Thoracic aorta (tissue), 2 donors: ENCODE measurements around the gene PRDM13. TPM values are rescaled to one million over a fixed set of nuclear protein-coding genes. Genes with fewer than 3 reads are reported as not detected.

ENCODE experiments used
- ATAC-seq: fragments of 150-250 bp; one replicate; pipeline ENCODE4 v1.8.0; 2017; ENCODE audit warnings: low read depth; ENCODE audit not compliant: insufficient number of reproducible peaks, low FRiP score
- DNase-seq: peaks from one replicate; pipeline ENCODE4 v3.0.0-alpha.2; 2020; ENCODE audit warnings: low spot score
- H3K27ac ChIP-seq, 2 donors: fragments of 200-600 bp; sonication (generic); 1 replicate in 1 of 2; 2 replicates in 1 of 2; pipeline ENCODE4 v1.5.1; 2016; ENCODE audit warnings: mild to moderate bottlenecking in 2 of 2, moderate library complexity in 2 of 2
- H3K27me3 ChIP-seq: fragments of 200-600 bp; sonication (generic); replicated peaks from 2 replicates; pipeline ENCODE4 v1.6.0; 2016; ENCODE audit warnings: mild to moderate bottlenecking; ENCODE audit not compliant: insufficient read depth
- H3K36me3 ChIP-seq: fragments of 200-600 bp; sonication (generic); one replicate; pipeline ENCODE4 v1.5.1; 2016
- H3K4me1 ChIP-seq, 2 donors: fragments of 200-600 bp; sonication (generic); 1 replicate in 1 of 2; 2 replicates in 1 of 2; pipeline versions ENCODE4 v1.5.1 to v1.6.0; 2016; ENCODE audit warnings: low read depth in 2 of 2, mild to moderate bottlenecking in 1 of 2; ENCODE audit not compliant: control insufficient read depth in 1 of 2
- H3K4me3 ChIP-seq: fragments of 200-600 bp; sonication (generic); 2 replicates; pipeline ENCODE4 v1.5.1; 2016; ENCODE audit warnings: mild to moderate bottlenecking
- H3K9me3 ChIP-seq: fragments of 200-600 bp; sonication (generic); 2 replicates; pipeline ENCODE4 v1.5.1; 2016
- CTCF ChIP-seq: fragments of 200-600 bp; sonication (generic); IDR thresholded peaks from one replicate; pipeline ENCODE4 v1.5.1; 2019; ENCODE audit warnings: antibody characterized with exemption
- total RNA-seq, 2 donors: library from RNA; depleted of rRNA; stranded (reverse); fragments of >200 nt; gene quantifications; one replicate each; pipeline versions ENCODE4 v1.1.0 to v1.2.3, GENCODE V29; 2016

PRDM13 gene
- total RNA-seq, 2 donors from 2014 or later, result not detected

- Histone ChIP-seq H3K36me3 (no peaks in the 10 kb centered on the region), H3K4me3 (peak overlapping the region; percentile 67), H3K4me1 (peaks cover 6 to 39% of the 10 kb centered on the region in 2 donors), H3K27ac (peak overlapping the region in 1 of 2 donors; percentile 19), H3K9me3 (no peaks in the 10 kb centered on the region), H3K27me3 (peaks cover 56% of the 10 kb centered on the region)
- TF ChIP-seq CTCF, result no peak
- DNase-seq (no peak), ATAC-seq (no peak)
Measured at GRCh38 chr6:99604166-99605073, 2.2 kb upstream of the PRDM13 start.

DNA sequence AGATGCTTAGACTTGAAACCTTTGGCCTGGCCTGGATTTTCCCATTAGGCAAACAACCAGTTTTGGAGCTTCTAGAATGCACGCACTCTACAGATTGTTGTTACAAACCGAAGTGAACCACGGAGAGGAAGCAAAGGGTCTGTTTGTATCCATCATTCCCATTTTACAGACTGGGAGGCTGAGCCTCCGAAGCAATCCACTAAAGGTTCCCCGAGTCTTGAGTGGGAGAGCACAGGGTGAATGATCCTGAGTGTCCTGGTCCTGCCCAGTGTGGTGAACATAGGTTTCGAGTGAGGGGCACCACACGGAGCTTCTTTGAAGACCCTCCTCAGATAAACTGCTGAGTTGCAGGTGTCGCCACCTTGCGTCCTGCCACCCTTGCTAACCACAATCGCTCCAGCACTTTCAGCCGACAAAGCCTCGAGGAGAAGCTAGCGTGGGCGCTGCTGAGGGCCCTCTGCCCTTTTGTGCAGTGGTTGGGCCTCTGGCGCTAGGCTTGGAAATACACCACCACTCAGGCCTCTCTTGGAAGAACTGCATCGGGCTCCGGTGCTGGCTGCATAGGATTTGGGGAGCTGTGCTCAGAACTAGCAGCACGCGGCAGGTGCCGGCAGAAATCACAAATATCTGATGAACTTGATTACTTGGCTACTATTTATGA lies 1.4 kb upstream of the PRDM13 start:
- H3K36me3 ChIP-seq, result no peaks in the 10 kb centered on the region
- H3K4me3 ChIP-seq, result no peak overlapping the region
- H3K27ac ChIP-seq, result peak overlapping the region in 1 of 2 donors; percentile 19
- ATAC-seq (no peak), DNase-seq (no peak)
- H3K9me3 ChIP-seq, result no peaks in the 10 kb centered on the region
- TF ChIP-seq CTCF, result no peak
- peaks cover 6 to 39% of the 10 kb centered on the region in 2 donors for H3K4me1 ChIP-seq
- H3K27me3 ChIP-seq, result peaks cover 56% of the 10 kb centered on the region

- no peak overlapping the region for H3K27ac ChIP-seq
- no peaks in the 10 kb centered on the region for H3K9me3 ChIP-seq
- no peak for ATAC-seq
- H3K4me1 ChIP-seq, result peaks cover 6 to 39% of the 10 kb centered on the region in 2 donors
- no peak for DNase-seq
- TF ChIP-seq CTCF, result no peak
- H3K27me3 ChIP-seq, result peaks cover 56% of the 10 kb centered on the region
- H3K36me3 ChIP-seq, result no peaks in the 10 kb centered on the region
- no peak overlapping the region for H3K4me3 ChIP-seq
Measured at GRCh38 chr6:99605911-99606655, 550 bp upstream of the PRDM13 start.

- peaks cover 60% of the 10 kb centered on the region for H3K27me3 ChIP-seq
Measured at GRCh38 chr6:99607416-99608036, 893 bp downstream of the PRDM13 start.

More at GRCh38 chr6:99607416-99608036, 893 bp downstream of the PRDM13 start:
- Histone ChIP-seq H3K36me3 (no peaks in the 10 kb centered on the region), H3K27ac (no peak overlapping the region), H3K4me1 (peaks cover 6 to 37% of the 10 kb centered on the region in 2 donors), H3K9me3 (no peaks in the 10 kb centered on the region), H3K4me3 (no peak overlapping the region)
- ATAC-seq (no peak), DNase-seq (no peak)
- no peak for TF ChIP-seq CTCF
